ENCODE measurements around the gene KCNT1. TPM values are rescaled to one million over a fixed set of nuclear protein-coding genes. Genes with fewer than 3 reads are reported as not detected.

Gene KCNT1
- total and polyA plus RNA-seq, 5 experiments from 2014 or later, result not detected

DNA sequence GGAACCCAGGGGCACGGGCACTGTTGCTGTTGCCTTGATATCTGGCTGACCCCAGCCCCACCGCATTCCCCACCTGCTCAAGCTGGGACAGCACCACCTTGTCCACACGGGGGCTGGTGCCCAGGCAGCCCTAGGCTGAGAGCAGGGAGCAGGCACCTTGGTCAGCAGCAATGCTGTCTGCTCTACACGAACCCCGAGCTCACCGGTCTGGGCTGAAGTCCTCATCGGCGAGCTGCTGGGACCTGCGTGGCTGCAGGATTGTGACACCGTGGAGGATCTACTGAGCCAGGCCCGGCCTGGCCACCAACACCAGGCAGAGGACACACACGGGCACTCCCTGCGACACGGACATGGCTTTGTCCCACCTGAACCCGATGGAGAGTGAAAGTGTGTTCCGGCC lies 78.1 kb downstream of the KCNT1 start:
- H3K4me1 Mint-ChIP-seq, result no peaks in the 10 kb centered on the region
- POLR2A ChIA-PET, result no interaction called here
- H3K27me3 Mint-ChIP-seq, result peaks cover 0 to 5% (median 0%) of the 10 kb centered on the region in 5 donors
- no peak for DNase-seq
- H3K27ac Mint-ChIP-seq, result no peak overlapping the region
- H3K9me3 Mint-ChIP-seq, result no peaks in the 10 kb centered on the region
- no peak overlapping the region for H3K4me3 Mint-ChIP-seq
- ATAC-seq, result no peak
- H3K36me3 Mint-ChIP-seq, result no peaks in the 10 kb centered on the region

DNA sequence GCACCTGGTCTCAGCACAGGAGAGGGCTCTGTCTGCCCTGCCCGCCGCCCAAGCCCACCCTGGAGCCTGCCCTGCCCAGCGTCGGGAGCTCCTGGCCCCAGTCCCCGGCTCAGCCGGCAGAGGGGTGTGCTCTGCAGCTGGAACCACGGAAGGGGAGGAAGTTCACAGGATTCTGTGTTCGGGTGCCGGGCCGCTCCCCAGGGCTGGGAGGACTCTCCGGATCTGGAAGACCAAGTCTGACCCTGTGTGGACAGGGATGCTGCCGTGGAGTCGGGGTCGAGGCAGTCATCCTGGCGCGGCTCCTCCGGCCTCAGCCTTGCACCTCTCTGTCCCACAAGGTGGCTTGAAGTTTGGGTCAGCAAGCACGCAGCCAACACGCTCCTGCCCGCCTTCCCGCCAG lies 78.6 kb downstream of the KCNT1 start:
- no peak for ATAC-seq
- H3K36me3 Mint-ChIP-seq, result no peaks in the 10 kb centered on the region
- no peak overlapping the region for H3K4me3 Mint-ChIP-seq
- H3K27me3 Mint-ChIP-seq, result peaks cover 0 to 5% (median 0%) of the 10 kb centered on the region in 5 donors
- H3K4me1 Mint-ChIP-seq, result no peaks in the 10 kb centered on the region
- H3K9me3 Mint-ChIP-seq, result no peaks in the 10 kb centered on the region
- no peak for DNase-seq
- POLR2A ChIA-PET, result no interaction called here
- no peak overlapping the region for H3K27ac Mint-ChIP-seq

DNA sequence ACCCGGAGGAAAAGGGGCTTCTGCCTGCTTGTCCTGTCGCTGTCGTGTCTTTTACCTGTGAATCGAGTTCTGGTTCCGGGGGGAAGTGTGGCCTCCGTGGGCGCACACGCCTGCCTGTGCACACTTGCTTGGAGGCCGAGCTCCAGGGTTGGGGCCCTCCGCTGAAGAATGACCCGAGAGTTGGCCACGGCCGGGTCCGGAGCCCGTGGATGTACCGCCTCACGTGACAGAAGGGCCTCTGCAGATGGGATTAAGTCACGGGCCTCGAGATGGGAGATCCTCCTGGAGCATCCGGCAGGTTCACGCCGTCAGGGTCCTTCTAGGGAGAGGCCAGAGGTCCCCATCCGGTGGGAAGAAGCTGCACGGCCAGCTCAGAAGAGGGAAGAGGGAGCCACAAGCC lies 81.0 kb downstream of the KCNT1 start:
- H3K36me3 Mint-ChIP-seq, result no peaks in the 10 kb centered on the region
- no peak overlapping the region for H3K27ac Mint-ChIP-seq
- H3K9me3 Mint-ChIP-seq, result no peaks in the 10 kb centered on the region
- DNase-seq (no peak), ATAC-seq (no peak)
- H3K27me3 Mint-ChIP-seq, result peaks cover 0 to 6% (median 0%) of the 10 kb centered on the region in 5 donors
- H3K4me1 Mint-ChIP-seq, result no peaks in the 10 kb centered on the region
- H3K4me3 Mint-ChIP-seq, result no peak overlapping the region
- POLR2A ChIA-PET, result no interaction called here

DNA sequence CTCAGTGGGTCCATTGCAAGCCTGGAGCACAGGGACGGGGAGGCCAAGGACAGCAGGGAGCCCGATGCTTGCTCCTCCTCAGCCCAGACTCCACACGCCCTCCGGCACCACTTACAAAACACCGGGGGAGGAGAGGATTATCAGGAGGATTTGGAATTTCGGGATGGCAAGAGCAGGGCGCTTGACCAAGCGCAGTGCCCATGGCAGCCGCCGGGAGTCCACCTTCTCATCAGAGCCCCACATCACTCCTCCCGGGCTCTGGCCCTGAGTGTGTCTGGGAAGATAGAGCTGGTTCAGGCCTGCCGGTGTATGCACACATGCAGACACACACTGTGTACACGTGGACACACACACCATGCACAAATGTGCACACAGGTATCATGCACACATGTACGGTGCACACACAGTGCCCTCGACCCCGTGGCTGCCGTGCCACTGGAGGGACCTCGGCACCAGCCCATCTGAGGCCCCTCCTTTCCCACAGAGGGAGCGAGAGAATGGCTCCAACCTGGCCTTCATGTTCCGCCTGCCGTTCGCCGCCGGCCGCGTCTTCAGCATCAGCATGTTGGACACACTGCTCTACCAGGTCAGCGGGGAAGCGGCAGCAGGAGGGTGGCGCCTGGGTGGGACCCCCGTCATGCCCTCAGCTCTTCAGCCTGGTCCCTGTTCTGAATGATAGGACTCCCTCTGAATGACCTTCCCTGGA lies 81.7 kb downstream of the KCNT1 start:
- Mint-ChIP-seq H3K4me3 (no peak overlapping the region), H3K27ac (no peak overlapping the region), H3K4me1 (no peaks in the 10 kb centered on the region), H3K27me3 (peaks cover 0 to 8% (median 0%) of the 10 kb centered on the region in 5 donors), H3K36me3 (no peaks in the 10 kb centered on the region), H3K9me3 (no peaks in the 10 kb centered on the region)
- POLR2A ChIA-PET, result no interaction called here
- DNase-seq, result no peak
- no peak for ATAC-seq

DNA sequence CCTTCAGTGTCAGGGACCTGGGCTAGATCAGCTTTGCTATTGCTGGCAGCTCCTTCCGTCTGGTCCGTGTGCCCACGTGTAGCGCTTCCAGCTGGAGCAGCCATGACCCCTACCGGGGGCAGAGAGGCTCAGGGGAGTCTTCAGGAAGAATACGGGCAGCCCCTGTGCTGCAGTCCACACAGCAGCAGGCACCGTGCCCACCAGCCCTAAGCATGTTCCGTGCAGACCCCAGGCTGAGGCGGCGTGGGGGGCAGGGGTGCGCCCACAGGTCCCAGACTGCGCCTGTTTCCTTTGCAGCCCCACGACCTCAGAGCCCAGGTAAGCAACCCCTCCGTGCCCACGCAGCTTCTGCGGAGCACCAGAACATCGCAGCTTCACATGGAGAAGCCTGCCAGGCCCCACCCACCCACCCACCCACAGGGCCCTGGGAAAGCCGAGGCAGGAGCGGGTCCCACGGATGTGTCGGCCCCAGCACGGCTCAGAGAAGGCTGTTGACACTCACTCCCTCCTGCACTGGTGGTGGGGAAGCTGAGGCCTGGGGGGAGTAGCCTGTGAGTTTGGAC lies 83.1 kb downstream of the KCNT1 start:
- no peak for ATAC-seq
- Mint-ChIP-seq H3K27ac (no peak overlapping the region), H3K4me3 (no peak overlapping the region), H3K9me3 (no peaks in the 10 kb centered on the region), H3K36me3 (no peaks in the 10 kb centered on the region), H3K4me1 (no peaks in the 10 kb centered on the region), H3K27me3 (peaks cover 0 to 8% (median 0%) of the 10 kb centered on the region in 5 donors)
- no peak for DNase-seq
- POLR2A ChIA-PET, result no interaction called here

DNA sequence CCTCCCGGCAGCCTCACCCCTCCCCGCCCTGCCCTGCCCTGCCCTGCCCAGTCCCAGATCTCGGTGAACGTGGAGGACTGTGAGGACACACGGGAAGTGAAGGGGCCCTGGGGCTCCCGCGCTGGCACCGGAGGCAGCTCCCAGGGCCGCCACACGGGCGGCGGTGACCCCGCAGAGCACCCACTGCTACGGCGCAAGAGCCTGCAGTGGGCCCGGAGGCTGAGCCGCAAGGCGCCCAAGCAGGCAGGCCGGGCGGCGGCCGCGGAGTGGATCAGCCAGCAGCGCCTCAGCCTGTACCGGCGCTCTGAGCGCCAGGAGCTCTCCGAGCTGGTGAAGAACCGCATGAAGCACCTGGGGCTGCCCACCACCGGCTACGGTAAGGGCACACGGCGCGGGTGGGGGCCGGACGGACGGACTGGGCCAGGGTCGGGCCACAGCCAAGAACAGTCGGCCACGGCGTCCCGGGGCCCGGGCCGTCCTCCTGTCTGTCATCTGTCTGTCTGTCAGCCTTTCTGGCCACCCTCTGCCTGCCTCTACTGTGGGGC lies 84.2 kb downstream of the KCNT1 start:
- Mint-ChIP-seq H3K4me3 (no peak overlapping the region), H3K9me3 (no peaks in the 10 kb centered on the region), H3K27ac (no peak overlapping the region), H3K4me1 (no peaks in the 10 kb centered on the region), H3K36me3 (no peaks in the 10 kb centered on the region), H3K27me3 (peaks cover 0 to 8% (median 0%) of the 10 kb centered on the region in 5 donors)
- POLR2A ChIA-PET, result no interaction called here
- ATAC-seq (no peak), DNase-seq (no peak)

DNA sequence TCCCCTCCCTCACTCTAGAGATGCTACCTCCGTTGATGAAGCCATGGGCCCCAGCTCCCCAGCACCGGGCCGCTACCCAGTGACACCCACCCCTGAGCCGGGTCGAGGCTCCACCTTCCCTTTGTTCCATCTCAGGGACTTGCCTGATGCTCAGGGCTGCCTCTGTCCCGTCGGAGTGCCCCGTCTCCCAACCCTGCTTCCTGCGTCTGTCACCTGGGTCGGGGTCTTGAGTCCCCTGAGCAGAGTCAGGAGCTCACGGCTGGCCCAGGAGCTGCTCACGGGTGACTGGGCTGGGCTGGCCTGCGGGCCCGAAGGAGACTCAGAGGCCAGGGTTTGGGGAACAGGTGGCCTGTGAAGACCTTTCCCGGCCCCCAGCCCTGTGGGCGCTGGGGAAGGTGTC lies 85.3 kb downstream of the KCNT1 start:
- no peaks in the 10 kb centered on the region for H3K9me3 Mint-ChIP-seq
- no peaks in the 10 kb centered on the region for H3K4me1 Mint-ChIP-seq
- no peaks in the 10 kb centered on the region for H3K36me3 Mint-ChIP-seq
- no peak for ATAC-seq
- peaks cover 0 to 8% (median 0%) of the 10 kb centered on the region in 5 donors for H3K27me3 Mint-ChIP-seq
- DNase-seq, result no peak
- POLR2A ChIA-PET, result no interaction called here
- H3K27ac Mint-ChIP-seq, result no peak overlapping the region
- H3K4me3 Mint-ChIP-seq, result no peak overlapping the region

DNA sequence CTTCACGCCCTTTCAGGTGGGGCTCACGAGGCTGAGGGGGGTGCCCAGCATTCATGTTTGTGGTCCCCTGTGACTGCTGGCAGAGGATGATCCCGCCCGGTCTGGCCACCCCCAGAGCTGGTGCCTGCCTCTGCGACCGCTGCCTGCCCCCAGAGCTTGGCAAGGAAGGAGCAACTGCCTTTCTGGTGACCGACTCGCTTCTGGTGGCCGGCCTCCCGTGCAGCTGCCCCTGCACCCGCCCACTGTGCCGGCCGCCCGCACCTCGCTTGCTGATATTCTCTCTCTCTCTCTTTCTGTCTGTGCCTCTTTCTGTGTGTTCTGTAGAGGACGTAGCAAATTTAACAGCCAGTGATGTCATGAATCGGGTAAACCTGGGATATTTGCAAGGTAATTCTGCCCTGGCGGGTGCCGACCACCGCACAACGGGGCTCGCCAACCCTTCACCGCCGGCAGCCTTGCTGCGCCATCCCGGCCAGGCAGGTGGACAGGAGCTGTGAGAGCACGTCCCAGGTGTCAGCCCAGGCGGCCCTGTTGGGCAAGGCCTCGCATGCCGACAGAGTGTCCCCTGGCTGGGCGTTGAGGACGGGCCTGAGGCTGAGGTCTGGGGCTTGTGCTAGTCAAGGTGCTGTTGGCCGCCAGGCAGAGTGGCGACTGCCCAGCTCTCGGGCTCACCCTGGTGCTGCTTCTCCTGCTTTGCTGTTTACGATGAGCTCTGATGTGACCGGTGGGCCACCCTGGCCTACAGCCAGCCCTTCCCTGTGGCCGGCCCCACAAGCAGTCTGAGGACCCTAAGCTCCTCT lies 86.0 kb downstream of the KCNT1 start:
- ATAC-seq (no peak), DNase-seq (no peak)
- H3K27ac Mint-ChIP-seq, result no peak overlapping the region
- POLR2A ChIA-PET, result no interaction called here
- H3K4me1 Mint-ChIP-seq, result no peaks in the 10 kb centered on the region
- H3K4me3 Mint-ChIP-seq, result no peak overlapping the region
- H3K27me3 Mint-ChIP-seq, result peaks cover 0 to 4% (median 0%) of the 10 kb centered on the region in 5 donors
- H3K36me3 Mint-ChIP-seq, result no peaks in the 10 kb centered on the region
- H3K9me3 Mint-ChIP-seq, result no peaks in the 10 kb centered on the region

DNA sequence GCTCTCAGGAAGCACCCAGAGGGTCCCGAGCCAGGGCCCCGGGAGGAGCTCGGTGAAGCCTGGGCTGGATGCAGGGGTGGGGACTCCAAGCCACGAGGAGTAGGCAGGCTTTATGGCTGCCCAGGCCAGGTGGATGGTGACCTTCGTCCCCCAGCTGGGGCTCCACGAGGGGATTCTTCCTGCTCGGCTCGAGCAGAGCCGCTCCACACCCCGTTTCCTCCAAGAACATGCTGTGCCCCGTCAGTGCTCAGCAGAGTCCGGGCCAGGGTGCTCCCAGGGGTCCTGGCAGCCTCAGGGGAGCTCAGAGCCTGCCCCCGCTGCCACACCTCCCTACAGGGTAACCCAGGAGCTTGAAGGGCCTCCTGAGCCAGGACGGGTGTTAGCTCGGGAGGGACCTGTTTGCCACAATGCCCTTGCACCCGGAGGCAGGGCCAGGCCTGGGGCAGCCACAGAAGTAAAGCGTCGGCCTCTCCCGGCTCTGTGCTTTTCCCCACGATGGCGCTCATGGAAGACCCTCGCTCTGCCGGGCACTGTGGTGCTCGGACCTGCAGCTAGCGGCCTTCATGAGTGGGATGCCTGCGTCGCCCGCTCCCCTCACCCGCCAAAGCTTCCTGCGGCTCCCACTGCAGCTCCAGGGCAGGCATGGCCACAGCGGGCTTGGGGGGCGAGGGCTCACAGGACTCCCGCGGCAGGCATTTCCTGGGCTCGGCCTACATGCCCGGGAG lies 86.8 kb downstream of the KCNT1 start:
- DNase-seq, result no peak
- H3K9me3 Mint-ChIP-seq, result no peaks in the 10 kb centered on the region
- no peak overlapping the region for H3K27ac Mint-ChIP-seq
- H3K36me3 Mint-ChIP-seq, result no peaks in the 10 kb centered on the region
- POLR2A ChIA-PET, result no interaction called here
- ATAC-seq, result no peak
- peaks cover 0 to 3% (median 0%) of the 10 kb centered on the region in 5 donors for H3K27me3 Mint-ChIP-seq
- H3K4me1 Mint-ChIP-seq, result no peaks in the 10 kb centered on the region
- H3K4me3 Mint-ChIP-seq, result no peak overlapping the region

DNA sequence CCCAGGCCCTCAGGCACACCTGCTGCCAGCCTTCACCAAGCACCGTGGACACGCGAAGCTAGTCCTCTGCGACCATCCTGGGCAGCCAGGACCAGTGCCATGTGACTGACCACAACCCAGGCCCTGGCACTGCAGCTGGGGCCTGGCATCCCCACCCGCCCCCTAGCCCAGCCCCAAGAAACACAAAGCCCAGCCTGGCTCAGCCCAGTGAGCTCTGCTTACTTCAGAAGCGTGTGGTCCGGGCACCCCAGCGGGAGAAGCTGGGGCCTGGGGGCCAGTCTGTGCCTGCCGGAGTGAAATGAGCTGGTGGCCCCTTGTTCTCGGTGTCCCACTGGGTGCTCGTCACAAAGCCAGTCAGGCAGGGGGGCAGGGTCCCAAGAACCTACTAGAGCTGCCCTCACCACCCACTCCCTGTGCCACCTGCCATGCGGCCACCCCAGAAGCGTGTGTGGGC lies 87.9 kb downstream of the KCNT1 start:
- DNase-seq (no peak), ATAC-seq (no peak)
- POLR2A ChIA-PET, result no interaction called here
- Mint-ChIP-seq H3K27me3 (peaks cover 0 to 3% (median 0%) of the 10 kb centered on the region in 5 donors), H3K4me1 (no peaks in the 10 kb centered on the region), H3K9me3 (no peaks in the 10 kb centered on the region), H3K27ac (no peak overlapping the region), H3K4me3 (no peak overlapping the region), H3K36me3 (no peaks in the 10 kb centered on the region)

DNA sequence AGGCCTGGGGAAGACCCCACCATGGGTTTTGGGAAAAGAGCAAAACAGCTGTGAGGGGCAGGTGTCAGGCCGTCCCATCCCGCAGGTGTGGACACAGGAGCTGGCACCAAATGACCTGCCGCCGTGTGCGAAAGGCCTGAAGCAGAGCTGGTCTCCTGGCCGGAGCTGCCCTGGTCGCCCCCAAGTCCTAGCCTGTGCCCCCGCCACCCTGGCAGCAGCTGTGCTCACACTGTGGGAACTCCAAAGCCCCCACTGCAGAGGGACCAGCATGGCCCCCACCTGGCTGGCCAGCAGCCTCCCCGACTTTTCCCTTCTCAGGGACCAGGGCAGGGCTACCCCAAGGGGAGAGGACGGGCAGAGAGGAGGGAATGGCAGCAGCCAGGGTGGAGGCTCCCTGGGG lies 88.4 kb downstream of the KCNT1 start:
- H3K4me3 Mint-ChIP-seq, result no peak overlapping the region
- POLR2A ChIA-PET, result no interaction called here
- H3K9me3 Mint-ChIP-seq, result no peaks in the 10 kb centered on the region

DNA sequence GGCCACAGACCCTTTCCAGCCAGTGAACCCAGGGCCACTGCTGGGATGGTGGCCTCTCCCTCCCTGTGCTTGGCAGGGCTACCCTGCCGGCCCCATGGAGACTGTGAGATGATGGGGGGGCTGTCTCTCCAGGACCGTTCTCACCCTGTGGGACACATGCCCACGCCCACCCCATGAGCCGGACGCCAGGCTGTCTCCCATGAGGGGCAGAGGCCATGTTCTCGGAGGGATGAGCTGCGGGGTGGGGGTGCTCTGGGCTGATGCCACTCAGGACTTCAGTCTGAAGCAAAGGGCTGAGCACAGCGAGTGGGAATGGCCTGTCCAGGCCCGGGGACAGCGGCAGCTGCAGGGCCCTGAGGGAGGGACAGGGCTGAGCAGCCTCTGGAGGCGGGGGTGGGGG lies 88.9 kb downstream of the KCNT1 start:
- ATAC-seq (no peak), DNase-seq (no peak)
- Mint-ChIP-seq H3K4me1 (no peaks in the 10 kb centered on the region), H3K27me3 (peaks cover 0 to 3% (median 0%) of the 10 kb centered on the region in 5 donors), H3K9me3 (no peaks in the 10 kb centered on the region), H3K27ac (no peak overlapping the region), H3K36me3 (no peaks in the 10 kb centered on the region), H3K4me3 (no peak overlapping the region)
- POLR2A ChIA-PET, result no interaction called here

More for the DNA sequence above, 88.4 kb downstream of the KCNT1 start:
- Mint-ChIP-seq H3K4me1 (no peaks in the 10 kb centered on the region), H3K36me3 (no peaks in the 10 kb centered on the region), H3K27me3 (peaks cover 0 to 3% (median 0%) of the 10 kb centered on the region in 5 donors), H3K27ac (no peak overlapping the region)
- no peak for DNase-seq
- ATAC-seq, result no peak

Data from naive thymus-derived CD8-positive, alpha-beta T cell (primary cell).